Large intestine (tissue), 3 donors: ENCODE measurements around the gene CEP57L1. TPM values are rescaled to one million over a fixed set of nuclear protein-coding genes. Genes with fewer than 3 reads are reported as not detected.

Experiments used
- DNase-seq, 2 donors: peaks; one replicate each; pipeline versions ENCODE4 v3.0.0 to v3.0.0-alpha.2; 2013
- H3K27ac ChIP-seq: one replicate; pipeline ENCODE4 v1.5.1; 2013; ENCODE audit warnings: low read length
- H3K27me3 ChIP-seq: 2 replicates; pipeline ENCODE4 v1.6.1; 2013; ENCODE audit warnings: low read length; ENCODE audit not compliant: control insufficient read depth, insufficient read depth
- H3K36me3 ChIP-seq: 2 replicates; pipeline ENCODE4 v1.6.1; 2013; ENCODE audit warnings: low read length; ENCODE audit not compliant: control insufficient read depth, insufficient read depth
- H3K4me1 ChIP-seq: one replicate; pipeline ENCODE4 v1.6.1; 2013; ENCODE audit warnings: low read length; ENCODE audit not compliant: control insufficient read depth, insufficient read depth
- H3K4me3 ChIP-seq: one replicate; pipeline ENCODE4 v1.5.1; 2013; ENCODE audit warnings: low read length
- H3K9me3 ChIP-seq: one replicate; pipeline ENCODE4 v1.6.1; 2013; ENCODE audit warnings: mild to moderate bottlenecking, low read depth, low read length, moderate library complexity; ENCODE audit not compliant: control insufficient read depth
- WGBS: methylation state at CpG from one replicate; pipeline ENCODE4 v1.1.5; 2013; ENCODE audit warnings: low lambda C conversion rate; ENCODE audit not compliant: insufficient coverage; 5-methylcytosine and 5-hydroxymethylcytosine counted together
- polyA plus RNA-seq: library from polyadenylated mRNA; unstranded; fragments of 120-200 nt; gene quantifications from one replicate; pipeline ENCODE4 v1.2.1, GENCODE V29; 2013

CEP57L1 gene
- polyA plus RNA-seq, 1 donor, result 14.3 TPM

DNA sequence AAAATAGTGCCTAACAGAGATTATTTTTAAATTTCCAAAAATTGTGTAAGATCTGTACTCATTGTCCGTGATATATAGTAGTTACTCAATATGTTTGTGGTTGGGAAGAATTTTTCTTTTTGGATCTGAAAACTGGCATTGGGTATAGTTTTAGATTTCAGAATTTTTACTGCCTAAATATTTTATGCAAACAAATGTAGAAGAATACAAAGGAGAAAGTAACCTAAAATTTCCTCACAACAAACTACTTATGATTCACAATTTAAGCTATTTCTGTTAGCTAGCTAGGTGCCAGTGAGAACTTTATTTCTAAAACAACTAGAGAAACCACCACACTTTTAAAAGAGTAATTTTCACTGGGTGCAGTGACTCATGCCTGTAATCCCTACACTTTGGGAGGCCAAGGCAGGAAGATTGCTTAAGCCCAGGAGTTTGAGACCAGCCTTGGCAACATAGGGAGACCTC, 39.5 kb upstream of the CEP57L1 start:
- no peak overlapping the region for H3K4me3 ChIP-seq
- H3K9me3 ChIP-seq, result no peaks in the 10 kb centered on the region
- no peaks in the 10 kb centered on the region for H3K36me3 ChIP-seq
- 100% methylated on average over 1 of the region's 1 CpG for WGBS
- DNase-seq, result no peak
- H3K27me3 ChIP-seq, result no peaks in the 10 kb centered on the region
- no peaks in the 10 kb centered on the region for H3K4me1 ChIP-seq
- H3K27ac ChIP-seq, result no peak overlapping the region

DNA sequence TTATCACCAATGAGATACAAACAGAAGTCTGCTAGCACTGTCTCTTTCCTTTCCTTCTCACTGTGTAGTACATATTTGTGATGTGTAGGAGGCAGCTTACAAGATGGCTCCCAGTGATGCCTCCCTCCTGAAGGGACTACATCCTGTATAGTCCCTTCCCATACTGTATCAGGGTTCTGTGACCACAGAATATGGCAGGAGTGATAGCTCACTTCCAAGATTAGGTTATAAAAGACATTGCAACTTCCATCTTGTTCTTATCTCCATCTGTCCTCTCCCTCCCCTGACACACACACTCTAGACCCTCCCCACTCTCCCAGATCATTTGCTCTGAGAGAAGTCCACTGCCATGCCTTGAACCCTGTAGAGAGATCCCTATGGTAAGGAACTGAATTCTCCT, 38.6 kb upstream of the CEP57L1 start:
- no peaks in the 10 kb centered on the region for H3K36me3 ChIP-seq
- no peak overlapping the region for H3K27ac ChIP-seq
- no peaks in the 10 kb centered on the region for H3K4me1 ChIP-seq
- no peak for DNase-seq
- no peaks in the 10 kb centered on the region for H3K27me3 ChIP-seq
- H3K4me3 ChIP-seq, result no peak overlapping the region
- H3K9me3 ChIP-seq, result no peaks in the 10 kb centered on the region

DNA sequence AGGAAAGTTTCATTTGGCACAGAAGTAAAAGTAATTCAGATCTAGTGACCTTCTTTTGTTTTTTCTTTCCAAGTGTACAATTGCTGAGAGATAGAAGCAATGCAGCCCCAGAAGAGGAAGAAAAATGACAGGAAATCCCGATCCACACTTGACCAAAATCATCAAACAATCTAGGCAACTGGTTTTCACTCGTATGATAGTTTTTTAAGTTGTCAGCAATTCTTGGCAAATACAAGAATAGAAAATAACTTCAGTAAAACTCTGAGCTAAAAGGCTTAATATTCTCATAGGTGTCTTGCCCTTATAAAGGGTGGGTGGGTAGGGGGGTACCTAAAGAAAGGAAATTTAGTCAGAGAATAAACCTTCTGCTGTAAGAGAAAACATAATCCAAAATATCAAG, 36.7 kb upstream of the CEP57L1 start:
- no CpG with 5 or more reads among the region's 2 CpGs for whole genome bisulfite sequencing
- DNase-seq, result no peak
- Histone ChIP-seq H3K4me1 (no peaks in the 10 kb centered on the region), H3K27me3 (no peaks in the 10 kb centered on the region), H3K27ac (no peak overlapping the region), H3K9me3 (no peaks in the 10 kb centered on the region), H3K4me3 (no peak overlapping the region), H3K36me3 (no peaks in the 10 kb centered on the region)

DNA sequence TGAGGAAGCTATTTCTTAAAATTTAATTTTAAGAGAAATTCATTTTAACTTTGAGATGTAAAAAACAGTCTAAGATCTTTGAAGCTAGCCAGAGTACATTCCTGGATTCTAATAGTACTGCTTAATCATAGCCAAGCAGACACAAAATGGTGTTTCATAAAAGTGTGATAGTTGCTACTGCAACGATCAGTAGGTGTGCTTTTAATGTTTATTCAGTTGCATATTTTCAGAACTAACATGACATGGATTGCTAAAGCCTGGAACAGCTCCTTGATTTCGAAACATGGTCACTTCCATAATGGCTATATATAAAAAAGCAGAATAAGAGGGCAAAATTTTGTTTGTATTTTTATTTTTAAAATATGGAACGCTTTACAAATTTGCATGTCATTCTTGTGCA, 36.2 kb upstream of the CEP57L1 start:
- Histone ChIP-seq H3K27ac (no peak overlapping the region), H3K4me1 (no peaks in the 10 kb centered on the region), H3K4me3 (no peak overlapping the region), H3K9me3 (no peaks in the 10 kb centered on the region), H3K36me3 (no peaks in the 10 kb centered on the region), H3K27me3 (no peaks in the 10 kb centered on the region)
- DNase-seq, result no peak
- WGBS, result 100% methylated on average over 1 of the region's 3 CpGs

DNA sequence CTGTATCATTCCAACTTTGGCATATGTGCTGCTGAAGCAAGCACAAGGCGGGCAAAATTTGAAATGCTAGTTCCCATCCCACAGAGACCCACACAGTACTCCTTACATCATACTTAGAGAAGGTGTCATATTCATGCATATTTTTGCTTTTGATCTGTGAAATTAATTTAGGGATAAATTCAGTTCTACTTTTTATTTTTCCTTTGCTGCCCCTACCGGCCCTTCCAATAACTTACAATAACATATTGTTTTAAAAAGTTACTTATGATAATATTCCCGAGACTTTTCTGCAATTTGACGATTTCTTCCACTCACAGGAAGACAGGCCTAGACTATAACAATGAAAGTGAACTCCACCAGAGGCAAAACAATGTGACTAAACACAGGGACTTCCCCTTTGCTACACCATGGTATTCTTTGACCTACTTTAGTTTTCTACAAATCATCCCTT, 35.7 kb upstream of the CEP57L1 start:
- no peak overlapping the region for H3K27ac ChIP-seq
- WGBS, result 100% methylated on average over 1 of the region's 4 CpGs
- H3K36me3 ChIP-seq, result no peaks in the 10 kb centered on the region
- H3K4me1 ChIP-seq, result no peaks in the 10 kb centered on the region
- DNase-seq, result no peak
- no peaks in the 10 kb centered on the region for H3K9me3 ChIP-seq
- H3K27me3 ChIP-seq, result no peaks in the 10 kb centered on the region
- no peak overlapping the region for H3K4me3 ChIP-seq

DNA sequence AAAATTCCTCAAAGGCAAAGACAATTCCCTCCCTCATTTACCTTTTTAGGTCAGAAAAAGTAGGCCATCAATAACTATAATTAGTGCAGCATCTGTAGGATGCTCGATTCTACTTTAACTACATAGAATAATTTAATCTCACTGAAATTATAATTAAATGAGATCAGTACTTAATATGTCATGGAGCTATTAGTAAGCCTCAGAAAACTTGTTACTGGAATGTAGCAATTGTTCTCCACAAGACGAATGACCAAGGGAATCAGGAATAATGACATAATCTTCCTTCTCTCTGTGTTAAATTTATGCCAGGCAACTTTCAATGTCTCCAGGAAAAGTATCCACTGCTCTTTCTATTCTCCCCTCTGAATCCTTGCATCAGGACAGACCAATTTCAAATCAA, 34.7 kb upstream of the CEP57L1 start:
- H3K9me3 ChIP-seq, result no peaks in the 10 kb centered on the region
- WGBS, result 80% methylated on average over 1 of the region's 2 CpGs
- H3K4me3 ChIP-seq, result no peak overlapping the region
- no peaks in the 10 kb centered on the region for H3K36me3 ChIP-seq
- H3K27ac ChIP-seq, result no peak overlapping the region
- H3K27me3 ChIP-seq, result no peaks in the 10 kb centered on the region
- no peaks in the 10 kb centered on the region for H3K4me1 ChIP-seq
- no peak for DNase-seq

DNA sequence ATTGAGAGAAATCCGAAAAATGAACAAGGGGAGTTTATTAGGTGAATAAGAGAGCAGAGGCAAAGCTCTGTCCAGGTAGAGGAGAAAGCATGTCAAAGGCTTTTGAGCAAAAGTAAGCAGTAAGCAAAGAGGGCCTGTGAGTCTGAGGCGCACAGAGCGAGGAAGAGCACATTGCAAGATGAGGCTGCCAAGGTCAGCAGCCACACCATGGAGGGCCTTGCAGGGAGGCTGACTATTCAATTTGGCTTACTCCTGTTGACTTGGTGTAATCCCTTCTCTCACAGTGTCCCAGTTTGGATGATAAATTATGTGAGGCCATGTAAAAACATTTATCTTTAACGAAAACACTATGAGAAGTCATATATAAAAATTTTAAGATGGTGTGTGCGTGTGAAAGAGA, 33.1 kb upstream of the CEP57L1 start:
- 100% methylated on average over 2 of the region's 5 CpGs for WGBS
- H3K27ac ChIP-seq, result no peak overlapping the region
- H3K4me1 ChIP-seq, result no peaks in the 10 kb centered on the region

DNA sequence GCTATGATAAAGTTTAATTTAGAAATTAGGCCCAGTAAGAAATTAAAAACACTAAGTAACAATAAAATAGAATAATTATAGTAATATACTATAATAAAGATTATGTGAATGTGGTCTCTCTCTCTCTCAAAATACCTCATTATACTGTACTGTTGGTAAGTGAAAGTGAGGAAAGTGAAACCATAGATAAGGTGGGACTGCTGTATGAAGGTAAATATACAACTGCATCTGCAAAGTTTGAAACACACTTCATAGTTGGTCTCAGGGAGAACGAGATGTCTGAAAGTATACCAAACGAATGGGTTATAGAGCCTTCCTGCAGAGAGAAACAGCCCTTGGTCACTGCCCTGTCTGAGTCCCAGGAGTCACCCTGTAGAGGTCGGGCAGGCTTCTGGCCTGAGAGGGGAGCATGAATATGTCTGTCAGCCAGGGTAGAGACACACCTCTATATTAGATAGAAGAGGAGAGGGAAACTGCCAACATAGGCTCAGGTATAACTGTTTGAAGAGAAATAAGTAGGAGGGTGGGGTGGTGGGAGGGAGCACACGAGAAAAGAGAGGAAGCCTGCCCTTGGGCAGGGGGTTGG, 32.4 kb upstream of the CEP57L1 start:
- Histone ChIP-seq H3K27me3 (no peaks in the 10 kb centered on the region), H3K27ac (no peak overlapping the region), H3K36me3 (no peaks in the 10 kb centered on the region), H3K4me3 (no peak overlapping the region), H3K4me1 (no peaks in the 10 kb centered on the region), H3K9me3 (no peaks in the 10 kb centered on the region)
- WGBS, result no CpG with 5 or more reads among the region's 4 CpGs
- no peak for DNase-seq

More for the DNA sequence above, 33.1 kb upstream of the CEP57L1 start:
- Histone ChIP-seq H3K4me3 (no peak overlapping the region), H3K27me3 (no peaks in the 10 kb centered on the region), H3K9me3 (no peaks in the 10 kb centered on the region), H3K36me3 (no peaks in the 10 kb centered on the region)
- DNase-seq, result no peak

DNA sequence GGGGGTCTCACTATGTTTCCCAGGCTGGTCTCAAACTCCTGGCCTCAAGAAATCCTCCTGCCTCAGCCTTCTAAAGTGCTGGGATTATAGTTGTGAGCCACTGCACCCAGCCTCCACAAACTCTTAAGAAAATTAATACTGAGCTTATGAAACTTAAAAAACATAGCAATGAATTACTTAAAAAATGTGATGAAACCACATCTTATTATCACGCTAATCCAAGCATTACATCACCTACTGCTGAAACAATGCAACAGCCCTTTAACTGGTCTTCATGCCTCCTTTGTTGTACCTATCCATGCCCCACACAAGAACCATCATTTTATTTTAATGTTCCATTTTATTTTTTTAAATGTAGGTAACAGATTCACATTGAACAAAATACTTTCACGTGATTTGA, 25.6 kb upstream of the CEP57L1 start:
- Histone ChIP-seq H3K4me1 (peaks cover 6% of the 10 kb centered on the region), H3K9me3 (no peaks in the 10 kb centered on the region), H3K27ac (no peak overlapping the region), H3K27me3 (no peaks in the 10 kb centered on the region), H3K4me3 (no peak overlapping the region), H3K36me3 (no peaks in the 10 kb centered on the region)
- WGBS, result no CpG with 5 or more reads among the region's 2 CpGs
- DNase-seq, result no peak

DNA sequence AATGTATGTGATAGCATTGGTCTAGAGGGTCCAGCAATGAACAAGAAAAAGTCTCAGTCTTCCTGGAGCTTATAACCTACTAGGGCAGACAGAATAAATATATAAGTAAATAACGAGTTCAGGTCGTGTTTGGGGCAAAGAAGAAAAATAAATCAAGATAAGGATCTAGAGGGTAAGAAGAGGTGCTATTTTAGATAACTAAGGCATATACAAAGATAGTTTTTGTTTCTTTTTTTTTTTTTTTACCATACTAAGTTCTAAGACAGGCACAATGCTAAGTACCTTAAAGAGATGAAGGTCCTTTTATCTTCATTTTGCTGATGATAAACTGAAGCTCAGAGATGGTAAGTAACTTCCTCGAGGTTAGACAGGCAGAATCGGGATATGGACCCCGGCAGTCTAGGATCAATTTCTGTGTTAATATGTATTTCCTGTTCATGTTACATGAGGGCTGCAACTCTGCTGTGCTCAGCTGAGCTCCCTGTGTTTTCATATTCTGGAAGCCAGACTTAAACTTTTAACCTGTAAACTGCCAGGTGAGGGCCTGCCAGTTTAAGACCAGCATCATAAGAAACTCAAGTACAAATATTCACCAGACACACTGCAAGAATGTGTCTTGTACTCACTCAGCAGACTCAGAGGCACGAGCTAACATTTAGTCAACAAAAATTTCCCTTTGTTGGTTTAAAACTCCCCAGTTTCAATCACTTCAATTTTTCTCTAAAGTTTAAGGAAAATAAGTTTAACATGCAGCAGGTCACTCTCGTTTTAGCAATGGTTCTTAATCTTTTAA, 24.0 kb upstream of the CEP57L1 start:
- 24% methylated on average over 3 of the region's 7 CpGs for WGBS
- peaks cover 6% of the 10 kb centered on the region for H3K4me1 ChIP-seq
- no peaks in the 10 kb centered on the region for H3K9me3 ChIP-seq
- H3K27ac ChIP-seq, result no peak overlapping the region
- no peaks in the 10 kb centered on the region for H3K36me3 ChIP-seq
- DNase-seq, result no peak
- H3K27me3 ChIP-seq, result no peaks in the 10 kb centered on the region
- no peak overlapping the region for H3K4me3 ChIP-seq
